Nephron (organoid): ENCODE data around the gene MKKS.

ENCODE experiments used
- H3K27ac Mint-ChIP-seq, 3 experiments: 2 replicates each; pipeline ENCODE4 v1.8.0; 2020; ENCODE audit warnings: mixed read lengths in 3 of 3, mild to moderate bottlenecking in 2 of 3, moderate library complexity in 1 of 3
- H3K27me3 Mint-ChIP-seq: 2 replicates; pipeline ENCODE4 v1.8.0; 2021; ENCODE audit warnings: low read depth, mild to moderate bottlenecking, moderate library complexity, mixed read lengths
- H3K36me3 Mint-ChIP-seq: 2 replicates; pipeline ENCODE4 v1.8.0; 2020; ENCODE audit warnings: low read depth, mixed read lengths
- H3K4me1 Mint-ChIP-seq: 2 replicates; pipeline ENCODE4 v1.8.0; 2020; ENCODE audit warnings: mixed read lengths
- H3K4me3 Mint-ChIP-seq, 3 experiments: 2 replicates each; pipeline ENCODE4 v1.8.0; 2020; ENCODE audit warnings: mild to moderate bottlenecking in 3 of 3, mixed read lengths in 3 of 3, moderate library complexity in 2 of 3
- H3K9me3 Mint-ChIP-seq: 2 replicates; pipeline ENCODE4 v1.8.0; 2020; ENCODE audit warnings: mixed read lengths
- TF ChIP-seq, protein P1 (sequence below), 3 experiments: fragments of 200-600 bp; sonication (generic); IDR thresholded peaks; one replicate each; pipeline ENCODE4 v1.5.0; 2021; ENCODE audit warnings: antibody characterized with exemption in 3 of 3; ENCODE audit not compliant: unreplicated experiment in 3 of 3

Gene MKKS

DNA sequence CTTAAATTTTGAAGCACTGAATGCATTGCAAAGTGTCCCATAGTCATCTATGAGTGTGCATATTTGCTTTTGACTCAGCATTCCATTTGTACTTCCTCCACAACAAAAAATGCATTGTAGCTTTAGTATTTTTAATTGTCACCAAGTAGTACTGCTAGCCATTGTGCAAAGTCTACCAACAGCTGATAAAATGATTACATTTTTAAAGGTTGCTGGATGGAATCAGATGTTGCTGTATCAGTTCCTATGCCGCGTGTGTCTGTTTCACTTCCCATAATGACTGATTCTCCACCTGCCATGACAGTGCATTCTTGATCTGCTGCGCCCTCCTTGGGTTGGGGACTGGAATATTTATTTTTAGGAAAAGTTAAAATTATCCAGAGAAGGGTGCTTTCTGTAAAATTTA lies 42.3 kb upstream of the MKKS start:
- Mint-ChIP-seq H3K4me3 (peak overlapping the region in 1 of 3 experiments; percentile 21), H3K27ac (peak overlapping the region in 1 of 3 experiments; percentile 7), H3K36me3 (peaks cover 3% of the 10 kb centered on the region), H3K9me3 (no peaks in the 10 kb centered on the region), H3K4me1 (peaks cover 36% of the 10 kb centered on the region), H3K27me3 (no peaks in the 10 kb centered on the region)
- TF ChIP-seq, protein P1, sequence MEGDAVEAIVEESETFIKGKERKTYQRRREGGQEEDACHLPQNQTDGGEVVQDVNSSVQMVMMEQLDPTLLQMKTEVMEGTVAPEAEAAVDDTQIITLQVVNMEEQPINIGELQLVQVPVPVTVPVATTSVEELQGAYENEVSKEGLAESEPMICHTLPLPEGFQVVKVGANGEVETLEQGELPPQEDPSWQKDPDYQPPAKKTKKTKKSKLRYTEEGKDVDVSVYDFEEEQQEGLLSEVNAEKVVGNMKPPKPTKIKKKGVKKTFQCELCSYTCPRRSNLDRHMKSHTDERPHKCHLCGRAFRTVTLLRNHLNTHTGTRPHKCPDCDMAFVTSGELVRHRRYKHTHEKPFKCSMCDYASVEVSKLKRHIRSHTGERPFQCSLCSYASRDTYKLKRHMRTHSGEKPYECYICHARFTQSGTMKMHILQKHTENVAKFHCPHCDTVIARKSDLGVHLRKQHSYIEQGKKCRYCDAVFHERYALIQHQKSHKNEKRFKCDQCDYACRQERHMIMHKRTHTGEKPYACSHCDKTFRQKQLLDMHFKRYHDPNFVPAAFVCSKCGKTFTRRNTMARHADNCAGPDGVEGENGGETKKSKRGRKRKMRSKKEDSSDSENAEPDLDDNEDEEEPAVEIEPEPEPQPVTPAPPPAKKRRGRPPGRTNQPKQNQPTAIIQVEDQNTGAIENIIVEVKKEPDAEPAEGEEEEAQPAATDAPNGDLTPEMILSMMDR (IDR thresholded peaks at IDR 0.05; ENCODE audit: unreplicated experiment in 3 of 3), result no peak

DNA sequence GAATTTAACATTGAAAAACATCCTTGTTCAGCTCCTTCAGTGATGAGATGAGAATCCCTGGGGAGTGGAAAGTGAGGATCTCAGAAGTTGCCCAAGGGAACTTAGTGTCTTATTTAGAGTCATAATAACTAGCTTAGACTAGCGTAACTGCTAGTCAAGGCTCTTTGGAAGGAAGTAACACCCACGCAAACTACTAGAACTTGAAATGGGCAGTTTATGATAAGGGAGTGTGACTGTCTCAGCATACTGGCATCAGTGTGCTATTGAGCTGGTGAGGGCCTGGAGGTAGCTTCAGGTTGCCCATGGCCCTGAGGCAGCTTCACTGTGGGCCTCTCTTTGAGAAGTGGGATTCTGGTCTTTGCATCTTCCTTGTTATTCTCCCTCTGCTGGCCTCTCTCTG lies 41.2 kb upstream of the MKKS start:
- peak overlapping the region in 1 of 3 experiments; percentile 80 for H3K27ac Mint-ChIP-seq

DNA sequence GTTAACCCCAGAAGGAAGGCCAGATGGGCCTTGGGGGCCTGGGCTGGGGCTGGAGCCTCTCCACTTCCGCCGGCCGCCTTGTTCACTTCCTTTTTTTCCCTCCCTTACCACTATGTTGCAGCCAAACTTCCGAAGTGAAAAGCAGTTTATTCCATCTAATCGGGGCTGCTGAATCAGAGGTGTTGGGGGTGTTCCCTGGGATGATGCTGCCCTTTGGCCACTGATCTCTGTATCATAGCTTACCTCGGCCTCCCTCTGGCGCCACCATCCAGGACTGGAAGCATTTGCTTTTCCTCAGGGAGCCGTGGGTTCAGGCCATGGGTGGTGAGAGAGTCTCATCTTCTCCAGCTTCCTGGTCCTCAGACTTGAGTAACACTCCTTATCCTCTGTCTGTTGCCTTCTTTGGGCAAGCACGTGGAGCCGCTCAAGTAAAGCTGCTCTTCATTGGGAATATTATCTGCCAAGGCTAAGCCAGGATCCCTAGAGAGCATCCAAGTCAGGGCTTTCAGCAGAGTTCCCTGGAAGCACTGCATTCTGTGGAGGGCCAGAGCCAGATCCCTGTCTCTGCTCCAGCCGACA lies 40.7 kb upstream of the MKKS start:
- Mint-ChIP-seq H3K4me3 (no peak overlapping the region), H3K27me3 (peaks cover 4% of the 10 kb centered on the region), H3K9me3 (no peaks in the 10 kb centered on the region), H3K36me3 (peaks cover 3% of the 10 kb centered on the region), H3K27ac (peak overlapping the region in 2 of 3 experiments; percentile 50 to 80), H3K4me1 (peaks cover 41% of the 10 kb centered on the region)
- TF ChIP-seq, protein P1 (IDR thresholded peaks at IDR 0.05; ENCODE audit: unreplicated experiment in 3 of 3), result no peak

More for the DNA sequence above, 41.2 kb upstream of the MKKS start:
- peaks cover 3% of the 10 kb centered on the region for H3K36me3 Mint-ChIP-seq
- H3K27me3 Mint-ChIP-seq, result no peaks in the 10 kb centered on the region
- TF ChIP-seq, protein P1 (IDR thresholded peaks at IDR 0.05; ENCODE audit: unreplicated experiment in 3 of 3), result no peak
- H3K4me1 Mint-ChIP-seq, result peaks cover 36% of the 10 kb centered on the region
- no peaks in the 10 kb centered on the region for H3K9me3 Mint-ChIP-seq
- H3K4me3 Mint-ChIP-seq, result no peak overlapping the region

DNA sequence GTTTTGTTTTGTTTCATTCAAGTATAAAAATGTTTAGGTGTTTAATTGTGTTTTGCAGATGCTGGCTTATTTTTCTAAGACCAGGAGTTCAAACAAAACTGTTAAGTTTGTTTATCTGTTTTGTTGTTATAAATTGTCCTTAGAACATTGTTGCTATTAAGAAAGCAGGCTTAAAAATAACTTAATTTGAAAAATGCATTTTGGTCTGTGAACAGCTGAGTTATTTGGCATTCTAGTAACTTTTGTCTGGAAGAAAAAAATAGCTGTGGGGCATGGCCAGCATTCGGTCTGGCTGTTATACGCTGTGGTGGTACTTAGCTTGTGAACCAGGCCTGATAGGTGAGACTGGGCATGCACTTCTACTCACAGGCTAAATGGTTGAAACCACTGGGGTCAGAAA lies 38.8 kb upstream of the MKKS start:
- TF ChIP-seq, protein P1 (IDR thresholded peaks at IDR 0.05; ENCODE audit: unreplicated experiment in 3 of 3), result no peak
- Mint-ChIP-seq H3K4me1 (peaks cover 55% of the 10 kb centered on the region), H3K9me3 (no peaks in the 10 kb centered on the region), H3K27me3 (peaks cover 6% of the 10 kb centered on the region), H3K36me3 (peaks cover 3% of the 10 kb centered on the region), H3K27ac (peak overlapping the region in 1 of 3 experiments; percentile 88), H3K4me3 (no peak overlapping the region)

DNA sequence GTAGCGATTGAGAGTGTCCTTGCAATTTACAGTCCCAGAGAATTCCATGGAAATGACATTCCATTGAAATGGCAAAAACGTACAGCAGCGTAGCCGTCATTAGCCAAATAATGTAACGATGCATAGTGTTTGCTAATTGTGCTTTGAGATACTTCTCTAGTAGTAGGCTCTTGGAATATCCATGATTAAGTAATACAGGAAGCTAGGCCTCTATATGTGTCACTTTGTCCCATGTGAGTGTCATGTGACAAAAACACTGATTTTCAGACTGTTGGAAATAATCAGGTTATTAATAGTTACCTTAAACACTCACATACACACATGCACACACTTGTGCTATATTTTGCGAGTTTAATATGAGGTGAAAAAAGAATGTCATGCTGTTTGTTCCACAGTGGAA lies 36.3 kb upstream of the MKKS start:
- TF ChIP-seq, protein P1 (IDR thresholded peaks at IDR 0.05; ENCODE audit: unreplicated experiment in 3 of 3), result no peak
- peak overlapping the region in 2 of 3 experiments; percentile 86 to 90 for H3K27ac Mint-ChIP-seq
- H3K9me3 Mint-ChIP-seq, result no peaks in the 10 kb centered on the region
- peaks cover 64% of the 10 kb centered on the region for H3K4me1 Mint-ChIP-seq
- H3K27me3 Mint-ChIP-seq, result peaks cover 6% of the 10 kb centered on the region
- peaks cover 3% of the 10 kb centered on the region for H3K36me3 Mint-ChIP-seq
- no peak overlapping the region for H3K4me3 Mint-ChIP-seq

DNA sequence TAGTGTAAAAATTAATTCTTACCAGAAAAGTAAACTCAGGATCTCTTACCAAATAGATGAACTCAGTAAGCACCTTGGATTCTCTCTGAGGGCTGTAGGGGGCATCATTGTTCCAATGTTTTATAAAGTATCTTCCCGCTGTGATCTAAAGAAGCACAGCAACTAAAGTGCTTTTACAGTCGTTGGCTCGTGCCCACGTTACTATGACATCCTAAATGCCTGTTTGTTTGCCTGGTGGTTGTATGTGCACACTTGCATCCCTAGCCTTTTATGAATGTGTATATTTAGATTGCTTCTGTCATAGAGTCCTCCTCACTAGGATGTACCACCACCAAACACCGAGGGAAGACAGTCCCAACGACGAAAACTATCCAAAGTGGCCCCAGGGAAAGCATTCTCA lies 35.6 kb upstream of the MKKS start:
- Mint-ChIP-seq H3K4me3 (no peak overlapping the region), H3K27me3 (peaks cover 6% of the 10 kb centered on the region), H3K27ac (peak overlapping the region in 2 of 3 experiments; percentile 86 to 90), H3K36me3 (peaks cover 6% of the 10 kb centered on the region), H3K9me3 (no peaks in the 10 kb centered on the region), H3K4me1 (peaks cover 57% of the 10 kb centered on the region)
- TF ChIP-seq, protein P1 (IDR thresholded peaks at IDR 0.05; ENCODE audit: unreplicated experiment in 3 of 3), result peak; percentile 58 to 78 (median 59)
